Stimulated activated CD8-positive, alpha-beta memory T cell treated with anti-CD3 and anti-CD28 coated beads, Interleukin-4, amount 100 ng/mL, for 48 hours (primary cell): ENCODE measurements around the gene ZMIZ1.

ENCODE experiments used
- DNase-seq: peaks from one replicate; pipeline ENCODE4 v3.0.0-alpha.2; 2020

The ZMIZ1 gene

GRCh38 chr10:79082631-79083596 lies 14.1 kb downstream of the ZMIZ1 start:
- no peak for DNase-seq

GRCh38 chr10:79084012-79084971 lies 15.5 kb downstream of the ZMIZ1 start:
- DNase-seq: no peak

GRCh38 chr10:79084972-79085597 lies 16.3 kb downstream of the ZMIZ1 start:
- DNase-seq: no peak

- no peak for DNase-seq
Measured at GRCh38 chr10:79086822-79087221, 18.1 kb downstream of the ZMIZ1 start.

- DNase-seq: no peak
Measured at GRCh38 chr10:79087721-79088120, 19.0 kb downstream of the ZMIZ1 start.

GRCh38 chr10:79088176-79088575 lies 19.4 kb downstream of the ZMIZ1 start:
- DNase-seq: no peak

GRCh38 chr10:79088613-79089355 lies 20.0 kb downstream of the ZMIZ1 start:
- no peak for DNase-seq

GRCh38 chr10:79089632-79090031 lies 20.9 kb downstream of the ZMIZ1 start:
- DNase-seq: no peak

- DNase-seq: no peak
Measured at GRCh38 chr10:79090134-79090803, 21.5 kb downstream of the ZMIZ1 start.

GRCh38 chr10:79092292-79092896 lies 23.6 kb downstream of the ZMIZ1 start:
- no peak for DNase-seq

- DNase-seq: no peak
Measured at GRCh38 chr10:79093658-79094411, 25.1 kb downstream of the ZMIZ1 start.

- DNase-seq: no peak
Measured at GRCh38 chr10:79094412-79095175, 25.8 kb downstream of the ZMIZ1 start.

- no peak for DNase-seq
Measured at GRCh38 chr10:79095316-79095715, 26.6 kb downstream of the ZMIZ1 start.

GRCh38 chr10:79096514-79096913 lies 27.7 kb downstream of the ZMIZ1 start:
- DNase-seq: no peak

- DNase-seq: no peak
Measured at GRCh38 chr10:79097021-79097872, 28.5 kb downstream of the ZMIZ1 start.

GRCh38 chr10:79098061-79098460 lies 29.3 kb downstream of the ZMIZ1 start:
- no peak for DNase-seq

- DNase-seq: no peak
Measured at GRCh38 chr10:79098596-79099015, 29.8 kb downstream of the ZMIZ1 start.

- no peak for DNase-seq
Measured at GRCh38 chr10:79099898-79100448, 31.2 kb downstream of the ZMIZ1 start.
